Measurements from ENCODE around the gene CNFN.

Gene CNFN

GRCh38 chr19:42376177-42376555 is 13.9 kb downstream of the CNFN start:
- in situ Hi-C loops (cut with MboI; ENCODE audit: low sequenced_read_pairs): no loop called here

DNA sequence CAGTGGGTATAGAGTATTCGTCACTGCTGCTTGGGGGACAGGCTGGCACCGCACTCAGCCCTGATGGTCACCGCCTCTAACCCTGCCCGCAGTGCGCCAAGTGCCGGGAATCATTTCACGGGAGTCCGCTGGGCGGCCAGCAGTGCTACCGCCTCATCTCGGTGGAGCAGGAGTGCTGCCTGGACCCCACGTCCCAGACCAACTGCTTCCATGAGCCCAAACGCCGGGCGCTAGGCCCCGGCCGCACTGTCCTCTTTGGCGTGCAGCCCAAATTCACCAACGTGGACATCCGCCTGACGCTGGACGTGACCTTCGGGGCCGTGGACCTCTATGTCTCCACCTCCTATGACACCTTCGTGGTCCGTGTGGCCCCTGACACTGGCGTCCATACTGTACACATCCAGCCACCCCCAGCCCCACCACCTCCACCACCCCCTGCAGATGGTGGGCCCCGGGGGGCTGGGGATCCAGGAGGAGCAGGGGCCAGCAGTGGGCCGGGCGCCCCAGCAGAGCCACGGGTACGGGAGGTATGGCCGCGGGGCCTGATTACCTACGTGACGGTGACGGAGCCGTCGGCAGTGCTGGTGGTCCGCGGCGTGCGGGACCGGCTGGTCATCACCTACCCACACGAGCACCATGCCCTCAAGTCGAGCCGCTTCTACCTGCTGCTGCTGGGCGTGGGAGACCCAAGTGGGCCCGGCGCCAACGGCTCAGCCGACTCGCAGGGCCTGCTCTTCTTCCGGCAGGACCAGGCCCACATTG is 14.5 kb downstream of the CNFN start:
- in situ Hi-C loops (cut with MboI; ENCODE audit: low sequenced_read_pairs): no loop called here

- in situ Hi-C loops (cut with MboI; ENCODE audit: low sequenced_read_pairs): no loop called here
Measured at GRCh38 chr19:42374826-42375376, 15.2 kb downstream of the CNFN start.

DNA sequence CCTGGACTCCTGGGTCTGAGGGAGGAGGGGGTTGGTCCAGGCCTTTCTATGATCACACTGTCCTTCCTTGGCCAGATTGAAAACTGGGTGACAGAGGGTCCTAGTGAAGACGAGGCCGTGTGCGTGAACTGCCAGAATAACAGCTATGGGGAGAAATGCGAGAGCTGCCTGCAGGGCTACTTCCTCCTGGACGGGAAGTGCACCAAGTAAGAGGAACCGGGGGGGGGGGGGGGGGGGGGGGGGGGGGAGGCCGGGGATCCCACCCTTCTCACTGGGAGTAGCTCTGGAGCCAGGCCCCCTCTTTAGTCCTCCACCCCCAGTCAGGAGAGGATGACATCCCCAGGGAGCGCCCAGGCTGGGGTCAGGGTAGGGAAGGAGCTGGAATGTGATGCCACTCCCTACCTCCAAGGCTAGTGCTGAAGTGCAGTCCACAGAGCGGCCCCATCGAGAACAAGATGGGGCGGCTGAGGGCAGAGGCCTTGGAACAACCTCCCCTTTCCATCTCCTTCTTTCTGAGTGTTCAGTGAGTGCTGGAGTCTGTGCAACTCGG is 19.4 kb downstream of the CNFN start:
- in situ Hi-C loops (cut with MboI; ENCODE audit: low sequenced_read_pairs): no loop called here

GRCh38 chr19:42370068-42370520 is 20.0 kb downstream of the CNFN start:
- in situ Hi-C loops (cut with MboI; ENCODE audit: low sequenced_read_pairs): no loop called here

DNA sequence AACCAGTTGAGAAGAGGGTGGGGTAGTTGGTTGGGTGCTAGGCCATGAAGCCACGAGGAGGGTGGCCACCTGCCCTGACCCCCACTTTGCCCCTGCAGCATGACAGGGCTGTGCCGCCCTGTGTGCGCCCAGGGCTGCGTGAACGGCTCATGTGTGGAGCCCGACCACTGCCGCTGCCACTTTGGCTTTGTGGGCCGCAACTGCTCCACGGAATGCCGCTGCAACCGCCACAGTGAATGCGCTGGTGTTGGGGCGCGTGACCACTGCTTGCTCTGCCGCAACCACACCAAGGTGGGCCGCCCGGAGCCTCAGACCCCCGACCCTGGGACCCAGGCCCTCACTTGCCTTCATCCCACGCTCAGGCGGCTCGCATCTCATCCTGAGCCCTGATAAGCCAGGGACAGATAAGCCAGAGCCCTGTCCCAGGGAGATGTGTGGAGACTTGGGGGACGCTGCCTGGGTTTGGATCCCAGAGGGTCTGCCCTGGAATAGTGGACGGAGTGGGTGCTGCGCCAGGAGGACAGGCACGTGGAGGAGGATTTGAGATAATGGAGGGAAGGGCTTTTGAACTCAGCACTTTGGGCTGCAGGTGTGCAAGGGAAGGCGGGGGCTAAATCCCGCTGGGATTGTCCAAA is 20.5 kb downstream of the CNFN start:
- in situ Hi-C loops (cut with MboI; ENCODE audit: low sequenced_read_pairs): no loop called here

GRCh38 chr19:42368765-42369164 is 21.3 kb downstream of the CNFN start:
- in situ Hi-C loops (cut with MboI; ENCODE audit: low sequenced_read_pairs): no loop called here

GRCh38 chr19:42368360-42368759 is 21.7 kb downstream of the CNFN start:
- in situ Hi-C loops (cut with MboI; ENCODE audit: low sequenced_read_pairs): no loop called here

DNA sequence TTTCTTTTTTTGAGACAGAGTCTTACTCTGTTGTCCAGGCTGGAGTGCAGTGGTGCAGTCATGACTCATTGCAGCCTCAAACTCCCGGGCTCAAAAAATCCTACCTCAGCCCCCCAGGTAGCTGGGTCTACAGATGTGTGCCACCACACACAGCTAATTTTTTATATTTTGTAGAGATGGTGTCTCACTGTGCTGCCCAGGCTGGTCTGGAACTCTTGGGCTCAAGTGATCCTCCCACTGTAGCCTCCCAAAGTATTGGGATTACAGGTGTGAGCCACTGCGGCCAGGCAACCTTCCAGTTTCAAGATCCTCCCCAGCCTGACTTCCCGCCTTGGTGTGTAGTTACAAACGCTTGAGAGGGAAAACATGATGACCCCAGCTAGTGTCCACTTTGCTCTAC is 22.2 kb downstream of the CNFN start:
- in situ Hi-C loops (cut with MboI; ENCODE audit: low sequenced_read_pairs): no loop called here

DNA sequence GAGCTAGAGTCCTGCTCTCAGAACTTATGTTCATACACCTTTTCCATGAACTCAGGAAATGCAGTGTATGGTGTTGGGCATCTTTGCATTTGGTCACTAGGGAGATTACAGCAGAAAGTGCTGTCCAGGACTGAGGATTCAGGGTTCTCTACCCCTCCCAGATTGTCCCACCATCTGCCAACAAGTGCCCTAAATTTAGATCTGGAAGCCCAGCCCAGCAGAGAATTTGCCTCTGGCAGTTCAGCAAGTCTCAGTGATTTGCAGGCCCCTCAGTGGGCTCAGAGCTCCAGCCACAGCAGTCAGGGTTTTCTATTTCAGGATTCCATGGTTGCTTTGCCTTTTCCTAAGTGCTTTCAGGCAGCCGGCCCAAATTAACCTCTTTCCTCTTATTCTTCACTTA is 23.4 kb downstream of the CNFN start:
- in situ Hi-C loops (cut with MboI; ENCODE audit: low sequenced_read_pairs): no loop called here

DNA sequence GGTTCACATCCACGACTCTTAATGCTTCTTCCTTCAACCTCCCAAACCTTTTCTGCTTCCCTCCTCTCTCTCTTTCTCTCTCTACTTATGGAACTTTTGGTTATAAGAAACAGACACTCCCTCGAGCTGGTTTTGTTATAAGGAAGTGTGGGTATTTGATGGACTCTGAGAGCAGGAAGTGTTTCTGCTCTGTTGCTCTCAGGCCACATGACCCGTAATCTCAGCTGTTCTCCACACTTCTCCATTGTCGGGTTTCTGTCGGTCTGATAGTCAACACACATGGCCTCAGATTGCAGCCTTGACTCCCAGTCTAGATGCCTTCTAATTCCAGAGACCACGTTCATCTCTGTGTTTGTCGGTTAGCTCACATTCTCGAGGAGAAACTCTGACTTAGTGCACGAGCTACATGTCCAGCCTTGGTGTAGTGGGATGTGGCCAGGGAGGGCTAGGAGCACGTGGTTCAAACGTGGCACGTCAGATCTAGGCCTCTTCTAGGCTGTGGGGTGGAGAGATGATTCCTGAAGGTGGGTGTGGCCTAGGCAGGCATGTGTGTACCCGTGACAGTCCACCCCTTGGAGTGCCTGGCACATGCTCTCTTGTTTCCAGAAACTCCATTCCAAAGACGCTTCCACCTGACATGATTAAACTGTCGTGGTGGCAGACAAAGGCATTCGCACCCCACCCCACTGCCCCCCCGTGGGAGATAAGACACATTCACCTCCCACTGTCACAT is 26.3 kb downstream of the CNFN start:
- in situ Hi-C loops (cut with MboI; ENCODE audit: low sequenced_read_pairs): no loop called here

- in situ Hi-C loops (cut with MboI; ENCODE audit: low sequenced_read_pairs): no loop called here
Measured at GRCh38 chr19:42362891-42363440, 27.1 kb downstream of the CNFN start.

- in situ Hi-C loops (cut with MboI; ENCODE audit: low sequenced_read_pairs): no loop called here
Measured at GRCh38 chr19:42362342-42362741, 27.8 kb downstream of the CNFN start.

DNA sequence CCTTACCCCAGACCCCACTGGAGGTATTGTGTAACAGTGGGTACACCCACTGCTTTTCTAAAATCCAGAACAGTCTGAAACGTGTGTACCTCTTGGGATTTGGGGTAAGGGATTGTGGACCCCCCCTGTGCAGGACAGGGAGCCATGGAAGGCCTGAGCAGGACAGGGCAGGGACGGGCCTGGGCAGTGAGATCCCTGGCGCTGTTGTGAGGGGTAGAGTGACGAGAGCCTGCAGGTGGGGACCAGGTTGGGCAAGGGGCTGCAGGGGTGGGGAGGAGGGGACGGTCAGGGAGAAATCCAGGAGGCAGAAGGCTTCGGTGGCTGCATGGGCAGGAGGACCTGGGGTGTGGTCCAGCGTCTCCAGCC is 28.6 kb downstream of the CNFN start:
- in situ Hi-C loops (cut with MboI; ENCODE audit: low sequenced_read_pairs): no loop called here

DNA sequence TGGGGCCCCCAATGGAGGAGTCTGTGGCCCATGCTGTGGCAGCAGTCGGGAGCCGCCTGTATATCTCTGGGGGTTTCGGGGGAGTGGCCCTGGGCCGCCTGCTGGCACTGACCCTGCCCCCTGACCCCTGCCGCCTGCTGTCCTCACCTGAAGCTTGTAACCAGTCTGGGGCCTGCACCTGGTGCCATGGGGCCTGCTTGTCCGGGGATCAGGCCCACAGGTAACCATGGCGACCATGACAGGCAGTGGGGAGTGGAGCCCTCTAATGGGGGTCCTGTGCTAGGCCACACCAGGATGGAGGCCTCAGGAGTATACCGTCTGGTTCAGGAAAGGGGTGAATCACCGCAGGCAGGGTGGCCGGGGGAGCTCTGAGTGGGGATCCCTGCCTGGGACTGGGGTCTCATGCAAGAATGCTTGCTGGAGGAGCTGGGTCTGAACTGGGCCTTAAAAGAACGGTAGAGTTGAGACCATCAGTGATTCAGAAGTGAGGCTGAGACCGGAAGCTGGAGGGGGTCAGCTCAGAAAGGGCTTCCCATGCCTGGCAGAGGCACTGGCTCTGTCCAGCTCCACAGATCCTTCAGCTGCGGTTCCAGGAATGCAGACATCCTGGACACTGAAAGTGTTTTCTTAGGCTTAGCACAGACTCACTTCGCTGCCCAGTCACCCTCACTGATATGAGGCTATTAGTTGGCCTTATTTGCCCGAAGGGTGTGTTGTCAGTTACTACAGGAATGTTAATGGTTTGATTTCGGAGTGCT is 29.1 kb downstream of the CNFN start:
- in situ Hi-C loops (cut with MboI; ENCODE audit: low sequenced_read_pairs): no loop called here

GRCh38 chr19:42357290-42357689 is 32.8 kb downstream of the CNFN start:
- in situ Hi-C loops (cut with MboI; ENCODE audit: low sequenced_read_pairs): no loop called here

DNA sequence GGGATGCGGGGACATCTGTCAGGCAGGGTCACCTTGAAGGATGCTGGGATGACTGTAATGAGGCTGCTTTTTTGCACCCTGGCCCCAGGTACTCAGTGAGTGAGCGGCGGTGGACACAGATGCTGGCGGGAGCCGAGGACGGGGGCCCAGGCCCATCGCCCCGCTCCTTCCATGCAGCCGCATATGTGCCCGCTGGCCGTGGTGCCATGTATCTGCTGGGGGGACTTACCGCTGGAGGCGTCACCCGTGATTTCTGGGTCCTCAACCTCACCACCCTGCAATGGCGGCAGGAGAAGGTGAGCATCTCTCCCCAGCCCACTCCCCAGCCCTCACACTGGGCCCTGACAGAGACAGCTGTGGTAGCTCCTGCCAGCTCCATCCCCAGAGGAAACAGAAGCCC is 33.4 kb downstream of the CNFN start:
- in situ Hi-C loops (cut with MboI; ENCODE audit: low sequenced_read_pairs): no loop called here

DNA sequence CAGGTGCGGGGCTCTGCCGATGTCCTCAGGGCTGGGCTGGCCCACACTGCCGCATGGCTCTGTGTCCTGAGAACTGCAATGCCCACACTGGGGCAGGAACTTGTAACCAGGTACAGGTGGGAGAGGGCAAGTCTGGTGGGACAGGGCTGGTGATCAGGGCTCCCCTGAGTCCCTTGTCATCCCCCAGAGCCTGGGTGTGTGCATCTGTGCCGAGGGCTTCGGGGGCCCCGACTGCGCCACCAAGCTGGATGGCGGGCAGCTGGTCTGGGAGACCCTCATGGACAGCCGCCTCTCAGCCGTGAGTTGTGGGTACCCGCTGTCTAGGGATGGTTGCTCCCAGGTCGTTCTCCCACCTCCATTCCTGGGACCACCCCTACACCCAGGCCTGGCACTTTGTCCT is 34.2 kb downstream of the CNFN start:
- in situ Hi-C loops (cut with MboI; ENCODE audit: low sequenced_read_pairs): no loop called here

DNA sequence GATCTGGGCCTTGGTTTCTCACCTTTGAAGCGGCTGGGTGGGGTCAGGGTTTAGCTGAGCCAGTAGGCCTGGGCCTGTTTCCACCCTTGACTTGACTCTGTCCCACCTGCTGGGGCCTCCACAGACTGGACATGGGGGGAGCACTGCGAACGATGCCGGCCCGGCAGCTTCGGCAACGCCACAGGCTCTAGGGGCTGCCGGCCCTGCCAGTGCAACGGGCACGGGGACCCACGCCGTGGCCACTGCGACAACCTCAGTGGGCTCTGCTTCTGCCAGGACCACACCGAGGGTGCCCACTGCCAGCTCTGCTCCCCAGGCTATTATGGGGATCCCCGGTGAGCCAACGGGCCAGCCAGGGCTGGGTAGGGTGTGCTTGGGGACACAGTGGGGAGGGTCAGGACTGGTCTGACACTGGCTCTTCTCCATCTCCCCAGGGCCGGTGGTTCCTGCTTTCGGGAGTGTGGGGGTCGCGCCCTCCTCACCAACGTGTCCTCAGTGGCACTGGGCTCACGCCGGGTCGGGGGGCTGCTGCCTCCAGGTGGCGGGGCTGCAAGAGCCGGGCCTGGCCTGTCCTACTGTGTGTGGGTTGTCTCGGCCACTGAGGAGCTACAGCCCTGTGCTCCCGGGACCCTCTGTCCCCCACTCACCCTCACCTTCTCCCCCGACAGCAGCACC is 36.6 kb downstream of the CNFN start:
- in situ Hi-C loops (cut with MboI; ENCODE audit: low sequenced_read_pairs): no loop called here

Measured in HL-60/S4 (cell line).